Thyroid gland (tissue), 4 donors: ENCODE measurements around the gene NRIP2. TPM values are rescaled to one million over a fixed set of nuclear protein-coding genes. Genes with fewer than 3 reads are reported as not detected.

Experiments used
- DNase-seq, 2 donors: peaks; one replicate each; pipeline ENCODE4 v3.0.0-alpha.2; 2019
- H3K27ac ChIP-seq, 3 donors: fragments of 200-600 bp; sonication (generic); 1 replicate in 2 of 3; 2 replicates in 1 of 3; pipeline ENCODE4 v1.5.1; 2016 to 2019; ENCODE audit warnings: mild to moderate bottlenecking in 1 of 3, moderate library complexity in 1 of 3
- H3K27me3 ChIP-seq: fragments of 200-600 bp; sonication (generic); one replicate; pipeline ENCODE4 v1.5.1; 2019
- H3K36me3 ChIP-seq, 2 donors: fragments of 200-600 bp; sonication (generic); one replicate each; pipeline ENCODE4 v1.5.1; 2016 to 2019
- H3K4me1 ChIP-seq, 2 donors: fragments of 200-600 bp; sonication (generic); one replicate each; pipeline ENCODE4 v1.5.1; 2017 to 2019
- H3K4me3 ChIP-seq, 3 donors: fragments of 200-600 bp; sonication (generic); replicated peaks in 1 of 3; 1 replicate in 2 of 3; 2 replicates in 1 of 3; pipeline ENCODE4 v1.5.1; 2016; ENCODE audit warnings: mild to moderate bottlenecking in 1 of 3
- H3K9me3 ChIP-seq: fragments of 200-600 bp; sonication (generic); one replicate; pipeline ENCODE4 v1.5.1; 2017
- POLR2A ChIP-seq, 2 donors: fragments of 450-650 bp; IDR thresholded peaks; one replicate each; pipeline ENCODE4 v1.6.1; 2017; ENCODE audit warnings: antibody characterized with exemption in 2 of 2, mild to moderate bottlenecking in 2 of 2, moderate library complexity in 1 of 2
- WGBS, 2 donors: methylation state at CpG; one replicate each; pipeline ENCODE4 v1.1.5; 2017; 5-methylcytosine and 5-hydroxymethylcytosine counted together
- intact Hi-C: fragments of 100-400 bp; cut with DNase I; formaldehyde crosslinking; loops from one replicate; pipeline ENCODE4 v1.15.1; 2023
- total RNA-seq, 4 donors: library from RNA; depleted of rRNA; stranded (reverse); fragments of >200 nt; gene quantifications; one replicate each; pipeline ENCODE4 v1.2.3, GENCODE V29; 2016
- TF ChIP-seq, protein P1 (sequence below), 6 experiments: fragments of 200-600 bp in 3 of 6; fragments of 450-650 bp in 3 of 6; sonication (generic) in 3 of 6; IDR thresholded peaks; one replicate each; pipeline ENCODE4 v1.5.1; 2016 to 2019; ENCODE audit warnings: antibody characterized with exemption in 6 of 6, mild to moderate bottlenecking in 2 of 6, inconsistent platforms in 1 of 6, moderate library complexity in 1 of 6

Gene NRIP2
- total RNA-seq, 4 donors from 2014 or later, result 0.88 to 2.1 (median 1.2) TPM

- Histone ChIP-seq H3K9me3 (no peaks in the 10 kb centered on the region), H3K27ac (no peak overlapping the region), H3K4me1 (peaks cover 0 to 8% of the 10 kb centered on the region in 2 donors), H3K4me3 (no peak overlapping the region), H3K27me3 (no peaks in the 10 kb centered on the region), H3K36me3 (no peaks in the 10 kb centered on the region)
- DNase-seq, result no peak
- no peak for TF ChIP-seq POLR2A (IDR thresholded peaks at IDR 0.05)
- TF ChIP-seq, protein P1, sequence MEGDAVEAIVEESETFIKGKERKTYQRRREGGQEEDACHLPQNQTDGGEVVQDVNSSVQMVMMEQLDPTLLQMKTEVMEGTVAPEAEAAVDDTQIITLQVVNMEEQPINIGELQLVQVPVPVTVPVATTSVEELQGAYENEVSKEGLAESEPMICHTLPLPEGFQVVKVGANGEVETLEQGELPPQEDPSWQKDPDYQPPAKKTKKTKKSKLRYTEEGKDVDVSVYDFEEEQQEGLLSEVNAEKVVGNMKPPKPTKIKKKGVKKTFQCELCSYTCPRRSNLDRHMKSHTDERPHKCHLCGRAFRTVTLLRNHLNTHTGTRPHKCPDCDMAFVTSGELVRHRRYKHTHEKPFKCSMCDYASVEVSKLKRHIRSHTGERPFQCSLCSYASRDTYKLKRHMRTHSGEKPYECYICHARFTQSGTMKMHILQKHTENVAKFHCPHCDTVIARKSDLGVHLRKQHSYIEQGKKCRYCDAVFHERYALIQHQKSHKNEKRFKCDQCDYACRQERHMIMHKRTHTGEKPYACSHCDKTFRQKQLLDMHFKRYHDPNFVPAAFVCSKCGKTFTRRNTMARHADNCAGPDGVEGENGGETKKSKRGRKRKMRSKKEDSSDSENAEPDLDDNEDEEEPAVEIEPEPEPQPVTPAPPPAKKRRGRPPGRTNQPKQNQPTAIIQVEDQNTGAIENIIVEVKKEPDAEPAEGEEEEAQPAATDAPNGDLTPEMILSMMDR (IDR thresholded peaks at IDR 0.05), result no peak
- intact Hi-C loops, result no loop called here
- 86 to 90% methylated on average over 11 to 12 of the region's 12 CpGs for WGBS, 2 donors
Measured at GRCh38 chr12:2858944-2859421, 24.1 kb upstream of the NRIP2 start.

DNA sequence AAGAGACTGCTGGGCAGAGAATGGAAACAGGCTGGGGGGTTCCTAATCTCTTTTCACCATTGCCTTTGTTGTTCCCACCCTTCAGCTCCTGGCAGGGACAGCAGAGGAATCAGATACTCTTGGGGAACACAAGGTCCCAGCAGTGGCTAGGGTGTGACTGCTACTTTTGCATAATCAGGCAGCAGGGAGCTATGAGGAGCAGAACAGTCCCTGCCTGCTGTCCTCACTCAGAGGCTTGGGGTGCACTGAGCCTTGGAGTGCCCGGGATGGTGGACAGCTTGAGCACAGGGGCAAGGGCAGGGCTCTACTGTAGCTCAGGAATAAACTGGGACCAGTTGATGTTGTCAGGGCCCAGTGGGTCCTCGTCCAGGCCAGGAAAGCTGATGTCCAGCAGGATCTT is 23.5 kb upstream of the NRIP2 start:
- Histone ChIP-seq H3K4me3 (no peak overlapping the region), H3K27me3 (no peaks in the 10 kb centered on the region), H3K4me1 (peaks cover 0 to 11% of the 10 kb centered on the region in 2 donors), H3K36me3 (no peaks in the 10 kb centered on the region), H3K27ac (no peak overlapping the region), H3K9me3 (no peaks in the 10 kb centered on the region)
- intact Hi-C loops, result no loop called here
- TF ChIP-seq POLR2A (IDR thresholded peaks at IDR 0.05), result no peak
- TF ChIP-seq, protein P1 (IDR thresholded peaks at IDR 0.05), result no peak
- no peak for DNase-seq
- 71 to 80% methylated on average over 2 of the region's 2 CpGs for WGBS, 2 donors

DNA sequence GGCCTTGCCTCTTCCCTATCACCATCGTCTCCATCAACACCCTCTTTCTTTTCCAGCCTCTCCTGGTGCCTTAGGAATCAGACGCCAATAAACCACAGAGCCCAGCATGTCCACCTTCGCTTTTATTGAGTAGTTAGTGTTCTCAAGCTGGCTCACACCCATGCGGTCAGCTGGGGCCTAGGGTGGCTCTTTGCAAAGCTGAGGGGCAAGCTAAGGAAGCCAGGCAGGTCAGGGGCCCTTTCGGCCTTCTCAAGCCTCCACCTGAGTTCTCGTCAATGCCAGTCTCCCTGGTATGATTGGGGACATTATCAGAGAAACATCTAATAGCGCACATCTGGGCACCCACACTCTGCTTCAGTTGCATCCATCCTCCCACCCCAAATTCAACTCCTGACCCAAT is 22.7 kb upstream of the NRIP2 start:
- no peaks in the 10 kb centered on the region for H3K36me3 ChIP-seq
- WGBS, 2 donors, result 91 to 93% methylated on average over 7 of the region's 7 CpGs
- no peaks in the 10 kb centered on the region for H3K9me3 ChIP-seq
- no peaks in the 10 kb centered on the region for H3K27me3 ChIP-seq
- intact Hi-C loops, result no loop called here
- no peak for TF ChIP-seq POLR2A (IDR thresholded peaks at IDR 0.05)
- TF ChIP-seq, protein P1 (IDR thresholded peaks at IDR 0.05), result no peak
- H3K27ac ChIP-seq, result no peak overlapping the region
- H3K4me1 ChIP-seq, result peaks cover 0 to 11% of the 10 kb centered on the region in 2 donors
- H3K4me3 ChIP-seq, result no peak overlapping the region
- no peak for DNase-seq

GRCh38 chr12:2857021-2857431 is 22.2 kb upstream of the NRIP2 start, which contains the start of gene TEX52:
TSS of gene TEX52 (minus strand) at chr12:2857039. CDS start at chr12:2857026, 13 bp downstream.
- no peaks in the 10 kb centered on the region for H3K9me3 ChIP-seq
- 52 to 60% methylated on average over 2 to 3 of the region's 3 CpGs for WGBS, 2 donors
- H3K27ac ChIP-seq, result peak within 1 kb of the TSS in 1 of 3 donors; percentile 24
- no peaks in the 10 kb centered on the region for H3K27me3 ChIP-seq
- DNase-seq, result peak; percentile 28 to 58
- no peak within 1 kb of the TSS for H3K4me3 ChIP-seq
- intact Hi-C loops, result no loop called here
- H3K4me1 ChIP-seq, result peaks cover 0 to 11% of the 10 kb centered on the region in 2 donors
- TF ChIP-seq POLR2A (IDR thresholded peaks at IDR 0.05), result no peak
- TF ChIP-seq, protein P1 (IDR thresholded peaks at IDR 0.05), result no peak
- no peaks in the 10 kb centered on the region for H3K36me3 ChIP-seq

GRCh38 chr12:2856051-2856450 is 21.2 kb upstream of the NRIP2 start:
- H3K4me3 ChIP-seq, result no peak overlapping the region
- no peak for TF ChIP-seq POLR2A (IDR thresholded peaks at IDR 0.05)
- TF ChIP-seq, protein P1 (IDR thresholded peaks at IDR 0.05), result no peak
- no peak overlapping the region for H3K27ac ChIP-seq
- no peak for DNase-seq
- H3K9me3 ChIP-seq, result no peaks in the 10 kb centered on the region
- peaks cover 0 to 11% of the 10 kb centered on the region in 2 donors for H3K4me1 ChIP-seq
- WGBS, 2 donors, result 96 to 97% methylated on average over 3 of the region's 3 CpGs
- intact Hi-C loops, result no loop called here
- H3K27me3 ChIP-seq, result no peaks in the 10 kb centered on the region
- no peaks in the 10 kb centered on the region for H3K36me3 ChIP-seq
